Daoy (cell line): ENCODE data around the gene GBA2. TPM values are rescaled to one million over a fixed set of nuclear protein-coding genes. Genes with fewer than 3 reads are reported as not detected.

Source experiments
- DNase-seq: peaks from one replicate; pipeline ENCODE4 v3.0.0-alpha.2; 2015; ENCODE audit warnings: low read depth
- total RNA-seq: library from RNA; depleted of rRNA; stranded (reverse); fragments of >200 nt; shearing (Covaris generic); gene quantifications from 2 replicates; pipeline ENCODE4 v1.2.3, GENCODE V29; 2014

GBA2 gene
- total RNA-seq, 1 experiment from 2014 or later = 23.6 TPM

DNA sequence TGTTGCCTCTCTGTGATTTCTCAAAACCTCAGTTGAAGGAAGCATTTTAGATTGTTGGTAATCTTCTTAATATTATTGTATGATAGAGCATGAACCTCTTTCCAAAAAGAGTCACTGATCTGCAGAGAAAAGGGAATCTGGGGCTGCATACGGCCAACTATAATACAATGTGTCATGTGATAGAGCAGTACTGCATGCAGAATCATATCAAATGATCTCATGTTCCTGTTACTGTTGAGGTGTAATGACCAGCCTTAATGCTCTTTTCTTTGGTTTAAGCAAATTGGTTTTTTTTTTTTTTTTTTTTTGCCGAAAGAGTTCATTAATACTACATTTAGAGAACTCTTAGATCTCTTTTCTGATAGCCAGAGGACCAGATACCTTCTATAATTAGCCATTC is 18.0 kb upstream of the GBA2 start:
- no peak for DNase-seq

DNA sequence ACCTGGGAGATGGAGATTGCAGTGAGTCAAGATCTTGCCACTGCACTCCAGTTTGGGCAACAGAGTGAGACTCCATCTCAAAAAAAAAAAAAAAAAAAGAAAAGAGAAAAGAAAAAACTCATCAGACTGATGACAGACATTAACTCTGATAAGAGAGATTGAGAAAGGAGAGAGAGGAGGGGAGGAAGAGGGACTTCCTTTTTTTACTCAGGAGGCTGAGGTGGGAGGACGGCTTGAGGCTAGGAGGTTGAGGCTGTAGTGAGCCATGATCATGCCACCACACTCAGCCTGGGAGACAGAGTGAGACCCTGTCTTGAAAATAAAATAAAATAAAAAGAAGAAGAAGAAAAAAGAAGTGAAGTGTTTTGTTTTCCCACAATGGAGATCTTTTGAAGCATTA is 14.8 kb upstream of the GBA2 start:
- no peak for DNase-seq

DNA sequence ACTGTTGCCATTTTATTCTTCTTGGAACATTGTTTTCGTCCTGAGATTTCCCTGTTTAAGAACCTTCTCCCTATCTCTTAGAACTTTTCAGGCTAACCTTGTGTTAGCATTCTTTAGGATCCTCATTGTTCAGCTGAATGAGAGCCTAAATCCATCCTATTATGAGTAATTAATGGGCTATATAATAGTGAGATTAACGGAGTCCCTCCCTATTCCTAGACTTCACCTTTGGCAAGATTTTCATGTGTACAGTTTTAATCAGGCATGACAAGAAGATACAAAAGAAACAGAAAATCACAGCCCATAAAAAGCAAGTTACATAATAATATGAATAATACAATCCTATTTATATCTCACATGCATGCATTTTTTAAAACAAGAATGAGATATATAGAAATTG is 14.2 kb upstream of the GBA2 start:
- DNase-seq = no peak

DNA sequence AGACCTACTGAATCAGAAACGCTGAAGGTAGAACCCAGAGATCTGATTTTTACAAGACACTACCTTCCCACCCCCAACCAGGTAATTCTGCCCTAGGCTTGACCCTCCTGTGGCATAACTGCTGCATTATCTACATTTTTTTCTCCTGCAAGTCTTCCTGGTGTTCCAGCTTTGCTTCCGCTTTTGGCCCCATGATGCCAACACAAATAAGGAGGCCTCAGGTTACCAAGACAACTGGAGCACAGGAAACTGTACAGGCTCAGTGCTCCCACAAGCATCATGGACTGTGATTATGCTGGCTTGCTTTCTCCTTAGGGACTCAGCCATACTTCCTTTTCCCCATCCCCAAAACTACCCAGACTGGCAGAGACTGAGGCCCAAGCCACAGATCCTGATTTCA is 11.6 kb upstream of the GBA2 start:
- peak; percentile 86 for DNase-seq

DNA sequence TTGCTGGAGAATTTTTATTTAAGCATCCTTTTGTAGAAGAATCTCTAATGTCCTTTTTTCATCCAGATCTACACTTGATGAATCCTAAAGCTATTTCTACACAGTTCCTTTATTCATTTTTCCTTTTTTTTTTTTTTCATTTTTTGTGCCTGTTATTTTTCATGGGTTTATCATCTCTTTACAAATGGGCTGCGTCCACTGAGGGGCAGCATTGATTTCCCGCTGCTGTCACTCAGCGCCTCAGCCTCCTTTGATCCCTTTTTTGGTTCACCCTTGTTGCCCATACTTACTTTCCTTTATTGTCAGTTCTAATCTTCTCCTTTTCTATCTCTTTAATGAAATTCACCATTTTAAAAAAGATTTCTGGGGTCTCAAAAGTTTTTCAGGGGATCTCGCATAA is 10.8 kb upstream of the GBA2 start:
- no peak for DNase-seq

DNA sequence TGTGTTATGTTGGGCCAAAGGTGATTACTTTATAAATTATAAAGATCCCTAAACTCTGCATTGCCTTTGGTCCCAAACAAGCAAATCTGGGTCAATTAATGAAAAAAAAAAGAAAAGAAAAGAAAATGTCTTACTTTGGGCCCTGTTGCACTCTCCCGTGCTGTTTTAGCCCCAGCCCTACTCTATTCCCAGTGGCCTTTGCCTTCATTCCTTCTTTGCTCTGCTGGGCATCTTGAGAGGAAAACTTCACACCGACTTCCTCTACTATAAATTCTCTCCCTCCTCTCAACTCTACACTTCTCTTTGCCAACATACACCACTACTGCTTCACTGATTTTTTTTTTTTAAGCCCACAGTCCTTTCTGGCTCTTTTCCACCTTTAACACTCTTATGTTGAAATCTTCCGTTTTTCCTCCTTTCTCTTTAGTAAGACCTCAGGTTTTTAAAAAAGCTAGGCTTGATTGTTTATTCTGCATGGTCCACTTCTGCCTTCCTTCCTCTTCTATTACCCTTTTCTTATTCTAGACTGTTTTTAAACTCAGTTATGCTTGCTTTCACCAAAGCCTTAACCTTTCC is 9.5 kb upstream of the GBA2 start:
- no peak for DNase-seq

DNA sequence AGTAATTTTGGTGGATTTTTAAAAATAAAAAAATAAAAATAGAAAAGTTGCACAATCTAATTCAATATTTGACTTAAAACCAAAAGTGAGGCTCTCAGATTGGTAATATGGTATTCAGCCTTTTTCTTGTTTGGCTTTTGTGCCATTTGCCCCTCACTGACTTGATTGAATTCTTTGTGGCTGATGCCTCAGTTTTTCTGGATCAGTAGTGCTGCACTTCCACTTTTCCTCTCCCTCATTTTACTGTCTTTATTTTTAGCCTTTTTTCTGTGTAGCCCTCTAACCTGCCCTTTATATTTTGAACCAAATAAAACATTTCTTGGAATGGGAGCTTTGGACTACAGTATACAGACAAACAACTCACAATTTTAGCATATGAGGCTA is 8.9 kb upstream of the GBA2 start:
- DNase-seq = no peak

DNA sequence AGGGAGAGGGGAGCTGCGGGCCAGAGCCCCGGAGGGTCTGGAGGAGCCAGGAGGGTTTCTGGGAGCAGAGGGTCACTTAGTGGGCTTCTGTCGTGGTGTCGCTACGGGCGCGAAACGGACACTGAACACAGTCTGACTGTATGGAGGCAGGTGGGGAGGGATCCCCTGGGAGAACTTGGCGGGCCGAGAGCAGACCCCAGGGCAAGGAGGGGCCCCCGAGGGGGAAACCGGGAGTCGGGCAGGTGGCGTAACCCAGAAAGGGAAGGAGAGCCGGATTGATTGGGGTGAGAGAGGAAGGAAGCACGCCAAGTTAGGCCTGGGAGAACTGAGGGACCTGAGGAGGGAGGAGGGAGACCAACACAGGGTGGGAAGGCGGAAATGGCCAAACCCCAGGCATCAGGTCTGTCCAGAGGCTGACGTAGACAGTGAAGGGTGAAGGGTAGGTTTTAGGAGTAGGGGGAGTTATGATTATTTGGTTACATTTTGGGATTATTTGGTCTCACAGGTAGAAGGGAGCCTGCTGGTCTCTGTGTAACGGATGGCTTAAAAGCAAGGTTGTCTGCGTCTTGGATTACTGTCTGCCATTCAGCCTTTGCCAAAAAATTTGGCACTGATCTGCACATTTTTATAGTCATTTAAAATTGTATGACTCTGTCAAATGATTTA is 8.3 kb upstream of the GBA2 start:
- DNase-seq = peak; percentile 81

DNA sequence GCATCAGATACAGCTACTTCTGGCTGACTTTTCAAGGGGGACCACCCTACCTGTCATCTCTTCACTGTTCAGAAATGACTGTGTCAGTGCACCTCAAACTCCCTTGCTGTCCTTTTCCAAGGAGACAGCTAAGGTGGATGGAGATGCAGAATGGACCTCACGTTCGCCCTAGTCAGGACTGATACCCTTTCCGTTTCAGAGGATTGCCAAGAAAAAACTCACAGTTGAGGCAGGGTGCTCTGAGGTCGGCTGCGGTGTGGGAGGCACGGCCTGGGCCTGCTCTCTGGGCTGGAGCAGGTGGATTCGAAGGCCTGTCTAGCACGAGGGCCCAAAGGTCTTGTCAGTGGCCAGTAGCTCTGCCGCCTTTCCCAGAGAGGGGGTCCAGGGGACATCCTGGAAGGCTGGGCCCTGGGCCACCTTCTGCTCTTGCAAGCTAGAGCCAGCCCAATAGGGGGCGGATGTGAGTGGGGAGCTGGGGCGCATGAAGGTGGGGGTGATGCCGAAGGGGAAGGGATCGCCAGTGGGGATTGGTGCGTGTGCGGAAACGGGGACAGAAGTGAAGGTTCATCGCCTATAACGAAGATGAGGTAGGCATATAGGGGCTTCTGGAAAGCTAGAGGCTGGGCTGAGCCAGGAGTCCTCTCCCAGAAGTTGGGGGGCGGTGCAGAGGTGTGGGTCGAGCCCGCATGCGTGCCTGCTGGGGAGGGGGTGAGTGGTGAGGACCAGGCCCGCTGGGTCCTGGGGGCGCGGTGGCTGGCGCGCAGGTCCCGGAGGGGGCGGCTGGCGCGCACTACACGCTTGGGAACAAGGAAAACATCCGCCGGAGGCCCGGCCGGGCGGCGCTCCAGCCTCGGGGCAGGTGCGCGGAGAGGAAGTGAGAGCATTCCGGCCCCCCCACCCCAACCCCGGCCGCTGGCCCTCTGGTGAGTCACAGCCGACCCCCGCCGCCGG is 7.5 kb upstream of the GBA2 start:
- DNase-seq = peak; percentile 78

DNA sequence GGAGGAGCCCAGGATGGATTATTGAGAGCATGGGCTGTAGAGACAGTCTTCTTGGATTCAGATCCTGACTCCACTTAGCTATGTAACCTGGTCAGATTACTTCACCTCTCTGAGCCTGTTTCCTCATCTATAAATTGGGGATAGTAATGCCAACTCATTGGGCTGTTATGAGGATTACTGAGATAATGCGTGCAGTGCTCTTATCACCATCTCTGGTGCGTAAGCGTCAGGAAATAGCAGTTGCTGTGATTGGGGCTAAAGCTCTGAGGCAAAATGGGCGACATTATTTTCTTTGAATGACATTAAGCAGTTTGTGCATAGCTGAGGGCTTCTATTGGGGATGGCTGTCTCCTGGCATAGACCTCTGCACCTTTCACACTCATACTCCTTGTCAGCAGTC is 6.0 kb upstream of the GBA2 start:
- DNase-seq = no peak

DNA sequence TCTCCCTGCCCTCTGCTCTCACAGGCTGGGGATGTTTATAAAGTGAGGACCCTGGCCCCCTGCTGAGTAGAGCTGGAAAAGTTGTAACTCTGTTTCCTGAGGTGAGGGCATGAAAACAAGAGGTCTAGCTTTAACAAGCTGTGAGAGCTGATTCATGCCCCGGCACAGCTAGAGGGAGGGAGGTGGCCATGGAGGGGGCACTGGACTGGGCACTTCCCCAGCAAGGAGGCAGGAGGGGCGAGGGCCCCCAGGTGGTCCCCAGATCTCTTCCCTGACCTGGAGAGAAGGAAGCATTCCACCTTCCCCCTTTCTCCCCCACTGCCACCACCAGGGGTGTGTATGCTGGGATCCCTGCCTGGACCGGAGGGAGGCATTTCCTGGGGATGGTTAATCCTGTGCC is 5.2 kb upstream of the GBA2 start, which contains the start of gene MSMP:
Gene MSMP (minus strand): TSS at position 13 of the 400 bp plus-strand sequence. CDS start 147 bp downstream, outside the sequence.
- no peak for DNase-seq

DNA sequence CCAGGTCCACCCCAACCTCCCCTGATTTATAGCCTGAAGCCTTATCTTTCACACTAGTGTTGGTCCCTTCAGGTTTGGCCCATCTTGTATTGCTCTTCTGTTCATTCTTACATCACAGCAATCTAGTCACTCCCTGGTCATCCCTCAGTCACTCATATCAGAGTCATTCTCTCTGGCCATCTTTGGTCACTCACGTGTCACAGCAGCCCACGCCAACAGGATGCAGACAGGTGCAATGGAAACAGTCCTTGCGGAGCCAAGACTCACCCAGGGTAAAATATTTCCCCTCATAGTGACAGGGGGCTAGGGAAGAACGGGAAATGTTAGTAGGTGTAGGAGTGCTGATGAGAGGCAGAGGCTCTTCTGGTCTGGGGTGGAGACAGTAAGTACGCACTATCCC is 4.4 kb upstream of the GBA2 start:
- no peak for DNase-seq

DNA sequence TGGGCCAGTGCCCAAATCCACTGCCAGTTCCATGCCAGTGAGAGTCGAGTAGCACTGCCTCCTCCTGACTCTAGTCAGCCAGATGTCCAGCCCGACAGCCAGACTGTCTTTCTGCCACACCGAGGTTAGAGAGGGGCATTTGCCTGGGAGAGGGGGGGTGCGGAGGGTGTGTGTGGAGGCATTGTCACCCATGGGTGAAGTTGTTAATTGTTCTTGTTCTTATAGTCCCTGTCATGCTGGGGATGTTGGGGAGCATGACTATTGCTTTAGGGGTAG is 1.2 kb upstream of the GBA2 start:
- DNase-seq = no peak

DNA sequence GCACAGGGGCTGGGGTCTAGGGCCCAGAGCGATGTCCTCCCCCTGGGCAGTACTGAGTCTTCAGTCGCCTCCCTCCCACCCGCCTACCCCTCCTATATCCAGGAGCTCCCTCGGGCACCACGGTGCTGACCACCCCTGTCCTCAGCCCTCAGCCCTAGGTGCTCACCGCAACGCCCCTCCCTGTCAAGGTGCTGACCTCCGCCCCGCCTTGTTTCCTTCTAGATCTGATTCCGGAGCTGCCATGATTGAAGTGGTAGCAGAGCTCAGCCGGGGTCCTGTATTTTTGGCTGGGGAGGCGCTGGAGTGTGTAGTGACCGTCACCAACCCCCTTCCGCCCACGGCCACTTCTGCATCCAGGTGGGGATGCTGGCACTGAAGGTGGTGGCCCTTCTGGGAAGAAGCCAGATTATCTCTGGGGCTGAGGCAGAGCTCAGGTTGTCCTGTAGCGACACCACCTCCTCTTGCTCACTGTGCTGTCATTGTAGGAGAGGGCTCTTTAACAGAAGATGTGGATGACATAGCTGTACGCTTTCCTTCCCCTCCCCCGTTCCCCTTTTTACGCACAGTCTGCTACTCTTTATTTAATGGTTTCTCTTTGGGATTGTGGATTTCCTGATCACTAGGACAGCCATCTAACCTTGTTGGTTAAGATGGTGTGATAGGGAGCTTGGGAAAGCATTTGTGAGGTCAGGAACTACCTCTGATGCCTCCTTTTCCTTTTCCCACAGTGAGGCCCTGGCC is 657 bp upstream of the GBA2 start:
- peak; percentile 35 for DNase-seq

DNA sequence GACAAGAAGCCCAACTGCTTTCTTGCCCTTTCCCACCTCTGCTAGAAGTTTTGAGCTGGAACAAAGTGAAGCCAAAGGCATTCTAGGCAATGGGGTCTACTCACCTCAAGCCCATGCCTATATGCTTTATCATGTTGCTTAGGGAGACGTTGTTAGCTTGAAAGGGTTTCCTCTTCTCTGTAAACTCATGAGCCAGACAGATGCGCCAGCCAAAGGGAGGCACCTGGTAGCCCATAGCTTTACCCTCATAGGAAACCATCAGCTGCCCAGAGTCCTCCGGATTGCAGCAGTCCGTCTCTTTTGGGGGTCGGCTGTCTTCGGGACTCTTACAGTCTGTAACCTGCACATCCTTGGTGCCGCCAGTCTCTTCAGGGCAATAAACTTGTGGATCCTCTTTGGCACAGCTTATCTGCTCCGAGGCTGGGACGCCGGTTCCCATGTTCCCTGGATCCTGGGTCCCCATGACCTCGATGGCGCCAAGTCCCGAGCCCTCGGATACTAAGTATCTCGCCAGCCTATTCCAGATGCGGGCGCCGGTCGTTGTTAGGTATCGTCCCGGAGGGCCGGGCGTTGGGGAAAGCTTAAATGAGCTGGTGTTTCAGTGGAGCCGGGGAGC is 678 bp downstream of the GBA2 start:
- DNase-seq = no peak

DNA sequence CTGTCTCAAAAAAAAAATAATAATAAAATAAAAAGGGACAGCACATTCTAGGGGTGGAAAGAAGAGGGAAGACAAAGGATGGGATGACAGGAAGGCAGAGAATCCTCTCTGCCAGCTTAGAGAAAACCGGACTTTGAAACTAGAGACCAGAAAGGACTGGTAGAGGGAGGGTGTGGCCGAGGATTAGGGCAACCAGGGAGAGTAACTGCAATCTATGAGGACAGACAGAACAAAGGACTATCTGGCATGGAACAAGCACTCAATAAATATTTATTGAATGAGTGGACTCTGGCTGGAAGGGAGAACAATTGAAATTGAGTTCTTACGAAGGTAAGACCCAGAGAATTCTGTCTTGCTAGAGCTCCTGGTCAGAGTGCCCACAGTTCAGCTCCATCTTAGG is 2.4 kb downstream of the GBA2 start:
- DNase-seq = no peak

DNA sequence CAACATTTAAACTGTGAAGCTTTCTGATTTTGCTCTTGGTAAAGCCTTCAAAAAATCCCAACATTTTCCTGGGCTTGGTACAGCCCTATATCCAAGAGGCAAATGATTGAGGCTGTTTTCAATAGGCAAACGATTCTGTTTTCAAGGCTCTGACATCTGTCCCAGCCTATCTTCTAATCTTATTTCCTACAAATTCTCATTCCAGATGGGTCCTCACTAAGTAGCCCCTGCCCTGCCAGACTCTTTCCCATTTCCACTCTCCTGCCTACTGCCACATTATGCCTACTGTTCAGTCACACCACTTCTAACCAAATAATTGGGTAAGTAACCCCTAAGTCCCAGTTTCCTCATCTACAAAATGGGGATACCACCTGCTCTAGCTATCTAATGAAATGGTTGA is 3.5 kb downstream of the GBA2 start:
- no peak for DNase-seq

DNA sequence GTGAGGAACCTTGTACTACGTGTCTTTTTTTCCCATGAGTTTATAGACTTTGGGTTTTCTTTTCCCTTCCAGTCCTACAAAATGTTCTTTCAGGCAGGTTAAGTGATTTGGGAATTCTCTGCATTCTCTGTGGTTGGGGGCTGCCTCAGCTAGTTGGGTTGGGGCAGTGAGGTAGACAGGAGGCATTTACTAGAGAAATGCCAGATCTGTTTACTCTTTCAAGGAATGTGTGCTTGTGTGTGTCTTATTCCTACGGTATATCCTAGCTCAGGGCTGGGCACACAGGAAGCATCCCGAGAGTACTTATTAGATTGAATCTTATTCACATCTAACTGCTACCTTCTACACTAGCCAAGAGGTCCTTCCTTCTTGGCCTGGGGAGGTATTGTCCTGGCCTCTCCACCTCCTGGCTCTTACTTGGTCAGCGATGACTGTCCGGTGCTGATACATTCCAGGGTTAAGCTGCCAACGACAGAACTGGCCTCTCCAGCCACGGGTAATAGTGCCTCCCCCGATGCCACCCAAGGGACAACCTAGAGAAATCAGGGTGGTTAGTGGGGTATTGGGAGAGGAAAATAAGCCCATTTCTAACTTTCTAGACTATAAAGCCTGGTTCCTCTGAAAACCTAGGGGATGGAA is 5.0 kb downstream of the GBA2 start:
- no peak for DNase-seq

DNA sequence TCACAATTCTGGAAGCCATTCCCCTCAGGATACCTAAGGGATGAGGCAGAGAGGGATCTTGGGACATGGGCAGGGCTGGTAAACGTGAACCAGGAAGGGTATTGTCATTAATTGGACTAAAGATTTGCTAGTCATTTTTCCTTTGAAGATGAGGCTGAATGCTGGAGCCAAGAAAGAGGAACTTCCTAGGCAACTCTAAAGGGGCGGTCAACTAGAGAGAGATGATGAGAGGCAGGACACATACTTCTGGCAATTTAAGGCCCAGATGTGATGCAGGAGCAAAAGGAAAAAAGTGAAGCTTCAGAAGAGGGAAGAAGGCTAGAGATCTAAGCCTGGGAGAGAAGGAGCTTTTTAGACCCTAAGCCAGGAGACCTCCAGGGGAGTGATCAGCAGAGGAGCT is 5.6 kb downstream of the GBA2 start:
- DNase-seq = no peak

DNA sequence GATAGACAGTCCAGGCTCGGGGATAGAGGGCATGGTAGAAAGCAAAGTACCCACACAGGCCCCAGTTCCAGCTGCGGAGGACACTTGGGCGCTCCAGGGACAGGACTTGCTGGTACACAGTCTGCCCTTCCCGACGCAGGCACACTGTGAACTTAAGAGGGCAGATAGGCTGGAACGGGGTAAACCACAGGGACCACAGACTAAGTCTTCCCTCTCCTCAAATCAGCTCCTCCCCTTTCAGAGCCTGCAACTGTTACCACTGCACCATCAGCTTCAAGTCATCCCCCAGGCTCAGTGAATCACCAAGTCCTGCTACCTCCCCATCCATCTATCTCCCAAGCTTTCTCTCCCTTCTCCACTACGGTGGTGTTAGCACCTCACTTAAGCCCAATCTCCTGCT is 7.3 kb downstream of the GBA2 start:
- no peak for DNase-seq

DNA sequence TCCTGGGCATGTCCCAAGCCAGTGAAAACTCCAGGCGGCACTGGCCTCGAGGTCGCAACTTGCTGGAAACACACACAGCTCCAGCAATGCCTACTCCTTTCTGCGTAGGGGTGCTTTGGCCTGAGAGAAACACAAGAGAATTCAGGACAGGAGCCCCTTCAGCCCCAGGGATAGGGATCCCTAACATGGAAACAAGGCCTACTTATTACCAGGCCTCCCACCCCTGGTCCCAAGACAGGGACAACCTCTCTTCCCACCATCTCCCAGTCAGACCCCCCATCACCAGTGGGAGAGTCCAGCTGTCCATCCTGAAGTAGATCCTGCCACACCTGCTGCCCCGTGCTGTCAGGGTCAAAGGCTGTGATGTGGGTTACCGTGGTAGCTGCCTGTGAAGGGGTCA is 8.8 kb downstream of the GBA2 start:
- DNase-seq = no peak

DNA sequence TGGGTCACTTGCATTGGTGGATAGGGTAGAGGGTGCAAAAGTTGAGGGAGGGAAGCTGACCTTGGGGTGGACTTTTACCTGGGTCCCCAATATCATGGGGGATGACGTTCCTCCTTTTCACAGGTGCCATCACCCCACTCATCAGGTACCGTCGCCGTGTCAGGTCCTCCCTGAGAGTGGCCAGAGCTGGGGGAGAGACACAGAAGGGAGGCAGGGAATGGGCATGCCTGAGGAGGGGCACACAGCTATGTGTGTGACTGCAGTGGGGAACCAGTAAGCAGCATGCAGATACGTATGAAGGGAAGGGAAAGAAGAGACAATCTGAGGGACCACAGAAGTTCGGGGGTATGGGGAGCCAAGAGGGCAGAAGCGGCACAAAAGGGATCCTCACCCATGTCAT is 10.1 kb downstream of the GBA2 start:
- DNase-seq = no peak
